Measurements from ENCODE around the gene SLC2A4. TPM values are rescaled to one million over a fixed set of nuclear protein-coding genes. Genes with fewer than 3 reads are reported as not detected.

Gene SLC2A4
- total RNA-seq, 1 donor from 2014 or later = 6.1 TPM

- intact Hi-C loops (cut with DNase I) = no loop called here
- no peak for DNase-seq (ENCODE audit: low spot score)
- no peak for ATAC-seq
Observed at GRCh38 chr17:7262192-7262934, 19.2 kb upstream of the SLC2A4 start, which contains the start of gene CLDN7. Gene CLDN7 (minus strand): TSS chr17:7262478. CDS start chr17:7262043, 435 bp downstream.

- ATAC-seq (peak; percentile 19), DNase-seq (ENCODE audit: low spot score) (no peak)
- intact Hi-C loops (cut with DNase I) = no loop called here
Observed at GRCh38 chr17:7262935-7263800, 18.4 kb upstream of the SLC2A4 start.

- intact Hi-C loops (cut with DNase I) = no loop called here
- ATAC-seq (no peak), DNase-seq (ENCODE audit: low spot score) (no peak)
Observed at GRCh38 chr17:7263801-7264078, 17.8 kb upstream of the SLC2A4 start.

- ATAC-seq (no peak), DNase-seq (ENCODE audit: low spot score) (no peak)
- intact Hi-C loops (cut with DNase I) = no loop called here
Observed at GRCh38 chr17:7266784-7267183, 14.7 kb upstream of the SLC2A4 start.

- no peak for DNase-seq (ENCODE audit: low spot score)
- ATAC-seq = no peak
- intact Hi-C loops (cut with DNase I) = no loop called here
Observed at GRCh38 chr17:7279448-7279847, 2.1 kb upstream of the SLC2A4 start.

- DNase-seq (ENCODE audit: low spot score) = peak; percentile 87
- peak; percentile 90 for ATAC-seq
- intact Hi-C loops (cut with DNase I) = no loop called here
Observed at GRCh38 chr17:7280519-7281073, 922 bp upstream of the SLC2A4 start.

GRCh38 chr17:7281953-7282751 is 634 bp downstream of the SLC2A4 start:
- intact Hi-C loops (cut with DNase I) = no loop called here
- peak; percentile 3 for ATAC-seq
- no peak for DNase-seq (ENCODE audit: low spot score)

GRCh38 chr17:7282752-7283321 is 1.3 kb downstream of the SLC2A4 start:
- ATAC-seq (no peak), DNase-seq (ENCODE audit: low spot score) (no peak)
- intact Hi-C loops (cut with DNase I) = no loop called here

GRCh38 chr17:7283471-7284216 is 2.1 kb downstream of the SLC2A4 start:
- DNase-seq (ENCODE audit: low spot score) (no peak), ATAC-seq (no peak)
- intact Hi-C loops (cut with DNase I) = no loop called here

- ATAC-seq (no peak), DNase-seq (ENCODE audit: low spot score) (no peak)
- intact Hi-C loops (cut with DNase I) = no loop called here
Observed at GRCh38 chr17:7284911-7285310, 3.4 kb downstream of the SLC2A4 start.

GRCh38 chr17:7285679-7286078 is 4.2 kb downstream of the SLC2A4 start:
- intact Hi-C loops (cut with DNase I) = no loop called here
- no peak for ATAC-seq
- no peak for DNase-seq (ENCODE audit: low spot score)

GRCh38 chr17:7289256-7290032 is 7.9 kb downstream of the SLC2A4 start:
- intact Hi-C loops (cut with DNase I) = no loop called here
- DNase-seq (ENCODE audit: low spot score) (no peak), ATAC-seq (no peak)

GRCh38 chr17:7290166-7290565 is 8.6 kb downstream of the SLC2A4 start:
- intact Hi-C loops (cut with DNase I) = no loop called here
- no peak for ATAC-seq

GRCh38 chr17:7290685-7291084 is 9.2 kb downstream of the SLC2A4 start:
- intact Hi-C loops (cut with DNase I) = no loop called here
- DNase-seq (ENCODE audit: low spot score) (no peak), ATAC-seq (no peak)

More at GRCh38 chr17:7290166-7290565, 8.6 kb downstream of the SLC2A4 start:
- DNase-seq (ENCODE audit: low spot score) = no peak

- intact Hi-C loops (cut with DNase I) = no loop called here
- ATAC-seq (no peak), DNase-seq (ENCODE audit: low spot score) (no peak)
Observed at GRCh38 chr17:7292194-7292593, 10.7 kb downstream of the SLC2A4 start.

- intact Hi-C loops (cut with DNase I) = no loop called here
- ATAC-seq = no peak
Observed at GRCh38 chr17:7292729-7293128, 11.2 kb downstream of the SLC2A4 start.

GRCh38 chr17:7293159-7293558 is 11.6 kb downstream of the SLC2A4 start:
- ATAC-seq = no peak
- DNase-seq (ENCODE audit: low spot score) = no peak
- intact Hi-C loops (cut with DNase I) = no loop called here

More at GRCh38 chr17:7292729-7293128, 11.2 kb downstream of the SLC2A4 start:
- no peak for DNase-seq (ENCODE audit: low spot score)
